Measurements from ENCODE around the gene SNX25.

DNA sequence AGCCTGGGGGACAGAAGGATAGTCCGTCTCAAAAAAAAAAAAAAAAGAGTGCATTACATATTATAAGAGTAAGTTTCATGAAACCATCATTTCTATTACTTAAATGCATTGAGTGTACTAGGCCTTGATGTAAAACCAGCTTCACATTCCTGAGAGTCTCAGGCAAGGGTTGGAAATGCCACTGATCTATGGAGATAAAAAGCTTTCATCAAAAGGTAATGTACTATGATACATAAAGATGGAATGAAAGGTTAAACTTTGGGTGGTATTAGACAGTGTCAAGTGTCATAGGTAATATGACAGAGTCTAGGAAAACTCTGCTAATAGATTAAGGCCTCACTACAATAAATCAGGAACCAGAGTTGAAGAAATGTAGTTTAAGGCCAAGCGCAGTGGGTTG lies 13.0 kb upstream of the SNX25 start:
- TF ChIP-seq CTCF (IDR thresholded peaks at IDR 0.05), result no peak
- no peak for TF ChIP-seq POLR2A (IDR thresholded peaks at IDR 0.05)
- TF ChIP-seq POLR2AphosphoS5 (IDR thresholded peaks at IDR 0.05), result no peak
- no peak for TF ChIP-seq EP300 (IDR thresholded peaks at IDR 0.05)
